MM.1S (cell line): ENCODE results near the gene AMELY.

Experiments used
- DNase-seq: peaks from one replicate; pipeline ENCODE4 v3.0.0-alpha.2; 2015
- H2AFZ ChIP-seq: fragments of 300-600 bp; sonication (generic); 2 replicates; pipeline ENCODE4 v1.6.0; 2016; ENCODE audit warnings: antibody characterized with exemption, low read length
- H3F3A ChIP-seq: fragments of 300-600 bp; sonication (generic); 2 replicates; pipeline ENCODE4 v1.6.1; 2016; ENCODE audit warnings: mild to moderate bottlenecking, antibody characterized with exemption, low read length, moderate library complexity, mixed read lengths; ENCODE audit not compliant: insufficient read depth
- H3K27ac ChIP-seq: fragments of 300-600 bp; sonication (generic); 2 replicates; pipeline ENCODE4 v1.5.1; 2016; ENCODE audit warnings: mild to moderate bottlenecking, low read length
- H3K27me3 ChIP-seq: fragments of 300-600 bp; sonication (generic); replicated peaks from 2 replicates; pipeline ENCODE4 v1.6.0; 2016; ENCODE audit warnings: low read length; ENCODE audit not compliant: insufficient read depth
- H3K36me3 ChIP-seq: fragments of 300-600 bp; sonication (generic); replicated peaks from 2 replicates; pipeline ENCODE4 v1.6.1; 2016; ENCODE audit warnings: mild to moderate bottlenecking, low read length, mixed read lengths; ENCODE audit not compliant: insufficient read depth
- H3K4me1 ChIP-seq: fragments of 300-600 bp; sonication (generic); 2 replicates; pipeline ENCODE4 v1.6.1; 2016; ENCODE audit warnings: low read length, mixed read lengths
- H3K4me2 ChIP-seq: fragments of 300-600 bp; sonication (generic); 2 replicates; pipeline ENCODE4 v1.6.0; 2016; ENCODE audit warnings: low read depth, low read length
- H3K4me3 ChIP-seq: fragments of 300-600 bp; sonication (generic); 2 replicates; pipeline ENCODE4 v1.5.1; 2016; ENCODE audit warnings: low read length, mixed read lengths
- H3K79me2 ChIP-seq: fragments of 300-600 bp; sonication (generic); 2 replicates; pipeline ENCODE4 v1.6.1; 2016; ENCODE audit warnings: mixed run types, low read length, mixed read lengths
- H3K9ac ChIP-seq: fragments of 300-600 bp; sonication (generic); 2 replicates; pipeline ENCODE4 v1.6.1; 2016; ENCODE audit warnings: low read length, mixed read lengths
- H3K9me2 ChIP-seq: fragments of 300-600 bp; sonication (generic); replicated peaks from 2 replicates; pipeline ENCODE4 v1.6.1; 2016; ENCODE audit warnings: mild to moderate bottlenecking, low read length, mixed read lengths; ENCODE audit not compliant: insufficient read depth
- H3K9me3 ChIP-seq: fragments of 300-600 bp; sonication (generic); replicated peaks from 2 replicates; pipeline ENCODE4 v1.6.1; 2016; ENCODE audit warnings: mild to moderate bottlenecking, low read length, mixed read lengths; ENCODE audit not compliant: insufficient read depth
- H4K20me1 ChIP-seq: fragments of 300-600 bp; sonication (generic); 2 replicates; pipeline ENCODE4 v1.6.1; 2016; ENCODE audit warnings: mild to moderate bottlenecking, low read length, moderate library complexity, mixed read lengths; ENCODE audit not compliant: insufficient read depth
- EZH2 ChIP-seq: fragments of 300-600 bp; sonication (generic); optimal IDR thresholded peaks from 2 replicates; pipeline ENCODE3; 2017; ENCODE audit warnings: low read depth, mild to moderate bottlenecking, antibody characterized with exemption, low read length, mixed read lengths
- EZH2phosphoT487 ChIP-seq: fragments of 300-600 bp; sonication (generic); IDR thresholded peaks from 2 replicates; pipeline ENCODE4 v1.6.1; 2018; ENCODE audit warnings: antibody characterized with exemption, low read length
- TF ChIP-seq, protein P1 (sequence below): fragments of 300-600 bp; sonication (generic); IDR thresholded peaks from 2 replicates; pipeline ENCODE4 v1.5.1; 2016; ENCODE audit warnings: antibody characterized with exemption, low read length, mixed read lengths

Gene AMELY

GRCh38 chrY:6929237-6929636 is 17.7 kb upstream of the AMELY start:
- Histone ChIP-seq H3K4me3 (no peak overlapping the region), H3K27ac (no peak overlapping the region), H4K20me1 (no peaks in the 10 kb centered on the region), H3K4me2 (no peak overlapping the region), H3K36me3 (no peaks in the 10 kb centered on the region), H3K9me2 (no peaks in the 10 kb centered on the region), H3K27me3 (no peaks in the 10 kb centered on the region), H3K4me1 (no peaks in the 10 kb centered on the region), H2AFZ (no peak overlapping the region), H3F3A (no peaks in the 10 kb centered on the region), H3K9ac (no peak overlapping the region), H3K79me2 (no peaks in the 10 kb centered on the region), H3K9me3 (no peaks in the 10 kb centered on the region)
- DNase-seq = no peak
- TF ChIP-seq EZH2 = no peak

DNA sequence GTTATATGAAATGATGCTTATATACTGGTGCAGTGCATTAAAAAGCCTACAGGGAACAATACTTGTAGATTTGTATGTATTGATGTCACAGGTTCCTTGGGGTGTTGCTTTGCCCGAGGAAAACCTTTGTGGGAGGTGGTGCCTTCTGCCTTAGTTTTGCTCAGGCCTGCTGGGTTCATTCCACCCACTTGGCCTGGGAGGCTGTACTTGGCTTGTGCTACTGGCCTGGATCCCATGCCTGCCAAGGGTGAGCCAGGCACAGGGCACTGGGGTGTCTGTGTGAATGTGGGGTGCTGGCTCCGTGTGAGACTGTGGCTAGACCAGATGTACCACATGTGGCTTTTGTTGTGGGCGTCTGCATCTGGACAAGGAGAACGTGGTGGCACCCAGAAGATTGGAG is 16.7 kb upstream of the AMELY start:
- Histone ChIP-seq H3K4me1 (no peaks in the 10 kb centered on the region), H4K20me1 (no peaks in the 10 kb centered on the region), H3K4me3 (no peak overlapping the region), H3K79me2 (no peaks in the 10 kb centered on the region), H2AFZ (no peak overlapping the region), H3F3A (no peaks in the 10 kb centered on the region), H3K4me2 (no peak overlapping the region), H3K36me3 (no peaks in the 10 kb centered on the region), H3K27me3 (no peaks in the 10 kb centered on the region), H3K9ac (no peak overlapping the region), H3K27ac (no peak overlapping the region), H3K9me3 (no peaks in the 10 kb centered on the region), H3K9me2 (no peaks in the 10 kb centered on the region)
- no peak for DNase-seq
- TF ChIP-seq EZH2phosphoT487 (no peak), EZH2 (no peak)
- TF ChIP-seq, protein P1, sequence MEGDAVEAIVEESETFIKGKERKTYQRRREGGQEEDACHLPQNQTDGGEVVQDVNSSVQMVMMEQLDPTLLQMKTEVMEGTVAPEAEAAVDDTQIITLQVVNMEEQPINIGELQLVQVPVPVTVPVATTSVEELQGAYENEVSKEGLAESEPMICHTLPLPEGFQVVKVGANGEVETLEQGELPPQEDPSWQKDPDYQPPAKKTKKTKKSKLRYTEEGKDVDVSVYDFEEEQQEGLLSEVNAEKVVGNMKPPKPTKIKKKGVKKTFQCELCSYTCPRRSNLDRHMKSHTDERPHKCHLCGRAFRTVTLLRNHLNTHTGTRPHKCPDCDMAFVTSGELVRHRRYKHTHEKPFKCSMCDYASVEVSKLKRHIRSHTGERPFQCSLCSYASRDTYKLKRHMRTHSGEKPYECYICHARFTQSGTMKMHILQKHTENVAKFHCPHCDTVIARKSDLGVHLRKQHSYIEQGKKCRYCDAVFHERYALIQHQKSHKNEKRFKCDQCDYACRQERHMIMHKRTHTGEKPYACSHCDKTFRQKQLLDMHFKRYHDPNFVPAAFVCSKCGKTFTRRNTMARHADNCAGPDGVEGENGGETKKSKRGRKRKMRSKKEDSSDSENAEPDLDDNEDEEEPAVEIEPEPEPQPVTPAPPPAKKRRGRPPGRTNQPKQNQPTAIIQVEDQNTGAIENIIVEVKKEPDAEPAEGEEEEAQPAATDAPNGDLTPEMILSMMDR = no peak

DNA sequence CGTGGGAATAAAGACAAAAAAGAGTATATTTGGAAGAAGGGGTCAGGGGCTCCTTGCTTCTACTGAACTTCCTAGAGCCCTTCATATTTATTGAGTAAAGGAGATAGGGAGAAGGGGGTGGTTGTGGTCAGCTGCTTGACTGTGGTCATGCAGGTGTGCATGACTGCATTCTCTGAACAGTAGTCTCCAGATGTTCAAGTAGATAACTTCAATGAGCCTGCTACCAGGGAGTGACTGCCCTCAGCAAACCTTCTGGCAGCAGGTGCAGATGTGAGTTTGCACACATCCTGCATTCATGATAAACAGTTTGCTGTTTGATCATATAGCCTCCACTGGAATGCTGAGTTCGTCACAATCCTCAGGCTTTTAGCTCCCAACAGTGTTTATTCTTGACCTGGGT is 9.5 kb upstream of the AMELY start:
- Histone ChIP-seq H3K36me3 (no peaks in the 10 kb centered on the region), H3K9me3 (no peaks in the 10 kb centered on the region), H3K9me2 (no peaks in the 10 kb centered on the region), H3F3A (no peaks in the 10 kb centered on the region), H2AFZ (no peak overlapping the region), H3K4me3 (no peak overlapping the region), H3K9ac (no peak overlapping the region), H3K27me3 (no peaks in the 10 kb centered on the region), H3K4me1 (no peaks in the 10 kb centered on the region), H3K27ac (no peak overlapping the region), H3K79me2 (no peaks in the 10 kb centered on the region), H4K20me1 (no peaks in the 10 kb centered on the region), H3K4me2 (no peak overlapping the region)
- TF ChIP-seq EZH2phosphoT487 (no peak), EZH2 (no peak)
- TF ChIP-seq, protein P1 = no peak
- DNase-seq = no peak

- Histone ChIP-seq H3K4me1 (no peaks in the 10 kb centered on the region), H3K9me3 (no peaks in the 10 kb centered on the region), H3F3A (no peaks in the 10 kb centered on the region), H3K27ac (no peak overlapping the region), H3K9ac (no peak overlapping the region), H3K79me2 (no peaks in the 10 kb centered on the region), H4K20me1 (no peaks in the 10 kb centered on the region), H3K9me2 (no peaks in the 10 kb centered on the region), H3K27me3 (no peaks in the 10 kb centered on the region), H3K36me3 (no peaks in the 10 kb centered on the region), H3K4me3 (no peak overlapping the region), H2AFZ (no peak overlapping the region), H3K4me2 (no peak overlapping the region)
- no peak for TF ChIP-seq EZH2
- TF ChIP-seq, protein P1 = no peak
- no peak for TF ChIP-seq EZH2phosphoT487
- DNase-seq = no peak
Measured at GRCh38 chrY:6913362-6913761, 1.8 kb upstream of the AMELY start.
